Subcutaneous abdominal adipose tissue (tissue), 5 donors: ENCODE results near the gene KRTAP12-4.
"Not testable (repeated sequence)": the region's sequence is repeated elsewhere in the genome, so short reads cannot be mapped to it uniquely, and the experiment has no call there.

Experiments used
- H3K27ac ChIP-seq: one replicate; pipeline ENCODE4 v1.7.0; 2013; ENCODE audit warnings: low read depth, mild to moderate bottlenecking, inconsistent platforms, low read length, moderate library complexity
- H3K27me3 ChIP-seq, 5 donors: one replicate each; pipeline ENCODE4 v1.7.0; 2013; ENCODE audit warnings: low read length in 5 of 5, inconsistent platforms in 1 of 5; ENCODE audit not compliant: control insufficient read depth in 5 of 5, insufficient read depth in 4 of 5
- H3K36me3 ChIP-seq, 5 donors: one replicate each; pipeline ENCODE4 v1.7.0; 2013; ENCODE audit warnings: low read length in 5 of 5; ENCODE audit not compliant: control insufficient read depth in 5 of 5, insufficient read depth in 5 of 5
- H3K4me1 ChIP-seq, 5 donors: one replicate each; pipeline ENCODE4 v1.7.0; 2013; ENCODE audit warnings: low read length in 5 of 5, mild to moderate bottlenecking in 3 of 5, moderate library complexity in 1 of 5; ENCODE audit not compliant: control insufficient read depth in 5 of 5, insufficient read depth in 5 of 5
- H3K4me3 ChIP-seq, 5 donors: one replicate each; pipeline ENCODE4 v1.7.0; 2013; ENCODE audit warnings: low read length in 5 of 5, low read depth in 1 of 5
- H3K9ac ChIP-seq, 5 donors: one replicate each; pipeline ENCODE4 v1.7.0; 2013; ENCODE audit warnings: low read length in 5 of 5, mild to moderate bottlenecking in 4 of 5, moderate library complexity in 3 of 5
- H3K9me3 ChIP-seq, 5 donors: one replicate each; pipeline ENCODE4 v1.7.0; 2013; ENCODE audit warnings: low read length in 5 of 5; ENCODE audit not compliant: control insufficient read depth in 5 of 5
- donor health status: healthy.
- donor health status: healthy.
- donor health status: healthy.
- donor health status: healthy.
- donor health status: healthy.

The KRTAP12-4 gene

DNA sequence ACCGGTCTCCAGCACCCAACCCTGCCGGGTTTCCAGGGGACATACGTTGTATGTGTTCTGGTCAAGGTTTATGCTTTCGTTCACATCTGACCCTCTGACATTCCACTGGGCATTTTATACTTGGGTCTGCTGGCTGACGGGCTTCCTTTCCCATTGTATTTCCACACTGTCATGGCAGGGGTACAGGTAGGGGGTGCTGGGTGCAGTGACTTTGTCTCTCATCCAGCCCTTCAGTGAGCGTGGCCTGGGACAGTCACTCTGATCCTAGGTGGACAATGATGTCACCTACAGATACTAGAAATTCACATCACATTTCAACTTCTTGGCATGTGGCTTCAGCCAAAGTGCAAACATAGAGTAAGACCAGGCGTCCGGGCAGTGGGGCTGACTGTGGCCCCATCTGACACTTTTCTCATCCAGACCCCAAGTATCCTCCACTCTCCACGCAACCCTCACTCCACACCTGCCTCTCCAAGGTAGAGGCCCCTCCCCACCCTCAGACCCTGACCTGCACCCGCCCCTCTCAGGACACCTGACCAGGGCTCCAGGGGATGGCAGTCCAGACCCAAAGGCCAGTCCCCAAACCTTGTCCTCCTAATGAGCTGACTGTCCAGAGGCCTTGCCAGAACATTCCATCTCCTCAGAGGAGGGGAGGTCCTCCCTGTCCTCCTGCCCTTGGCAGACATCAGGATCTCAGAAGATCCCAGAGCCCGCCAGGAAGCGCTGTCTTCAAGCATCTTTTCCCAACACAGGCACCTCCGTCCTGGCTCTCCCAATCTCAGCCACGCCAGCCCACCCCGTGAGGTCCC is 18.0 kb downstream of the KRTAP12-4 start:
- Histone ChIP-seq H3K9me3 (peaks cover 2 to 21% (median 17%) of the 10 kb centered on the region in 5 donors), H3K4me3 (no peak overlapping the region), H3K27me3 (peaks cover 9 to 21% (median 13%) of the 10 kb centered on the region in 5 donors), H3K4me1 (no peaks in the 10 kb centered on the region), H3K9ac (no peak overlapping the region), H3K36me3 (no peaks in the 10 kb centered on the region), H3K27ac (no peak overlapping the region)

DNA sequence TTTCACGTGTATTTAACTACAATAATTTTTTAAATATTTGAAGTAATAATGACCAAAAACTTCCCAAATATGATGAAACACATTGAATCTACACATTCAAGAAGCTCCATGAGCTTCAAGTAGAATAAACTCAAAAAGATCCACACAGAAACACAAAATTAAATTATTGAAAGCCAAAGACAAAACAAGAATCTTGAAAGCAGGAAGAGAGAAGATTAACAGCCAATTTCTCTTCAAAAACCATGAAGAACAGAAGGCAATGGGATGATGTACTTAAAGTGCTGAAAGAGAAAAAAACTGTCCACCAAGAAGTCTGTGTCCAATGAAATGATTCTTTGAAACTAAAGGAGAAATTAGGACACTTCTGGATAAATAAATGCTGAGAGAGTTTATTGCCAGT is 22.4 kb downstream of the KRTAP12-4 start:
- peaks cover 0 to 3% (median 0%) of the 10 kb centered on the region in 5 donors for H3K4me1 ChIP-seq
- peaks cover 4 to 23% (median 17%) of the 10 kb centered on the region in 5 donors for H3K9me3 ChIP-seq
- H3K27ac ChIP-seq, result no peak overlapping the region
- H3K4me3 ChIP-seq, result no peak overlapping the region
- no peaks in the 10 kb centered on the region for H3K36me3 ChIP-seq
- peaks cover 12 to 21% (median 18%) of the 10 kb centered on the region in 5 donors for H3K27me3 ChIP-seq
- no peak overlapping the region for H3K9ac ChIP-seq

DNA sequence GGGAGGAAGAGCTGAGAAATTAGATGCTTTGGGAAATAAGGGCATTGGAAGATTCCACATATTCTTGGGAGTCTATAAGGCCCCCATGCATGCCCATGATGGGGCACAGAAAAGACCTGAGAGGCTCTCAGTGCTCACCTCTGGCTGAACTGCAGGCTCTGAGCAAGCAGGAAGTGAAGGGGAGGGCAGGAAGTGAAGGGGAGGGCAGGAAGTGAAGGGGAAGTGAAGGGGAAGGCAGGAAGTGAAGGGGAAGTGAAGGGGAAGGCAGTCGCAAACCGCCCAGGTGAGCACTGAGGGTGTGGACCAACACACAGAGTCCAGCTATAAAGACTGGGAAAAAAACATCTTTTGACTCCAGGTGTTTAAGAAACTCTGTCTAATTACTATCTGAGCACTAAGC is 24.0 kb downstream of the KRTAP12-4 start:
- H3K27ac ChIP-seq, result no peak overlapping the region
- no peak overlapping the region for H3K9ac ChIP-seq
- no peak overlapping the region for H3K4me3 ChIP-seq
- H3K4me1 ChIP-seq, result peaks cover 0 to 4% (median 0%) of the 10 kb centered on the region in 5 donors
- H3K27me3 ChIP-seq, result peaks cover 12 to 30% (median 19%) of the 10 kb centered on the region in 5 donors
- peaks cover 4 to 23% (median 17%) of the 10 kb centered on the region in 5 donors for H3K9me3 ChIP-seq
- no peaks in the 10 kb centered on the region for H3K36me3 ChIP-seq

GRCh38 chr21:44628707-44629391 is 25.6 kb downstream of the KRTAP12-4 start:
- Histone ChIP-seq H3K36me3 (no peaks in the 10 kb centered on the region), H3K27ac (no peak overlapping the region), H3K27me3 (peaks cover 12 to 29% (median 19%) of the 10 kb centered on the region in 5 donors), H3K9me3 (peaks cover 7 to 32% (median 22%) of the 10 kb centered on the region in 5 donors), H3K9ac (no peak overlapping the region), H3K4me3 (no peak overlapping the region), H3K4me1 (peaks cover 0 to 4% (median 0%) of the 10 kb centered on the region in 5 donors)

DNA sequence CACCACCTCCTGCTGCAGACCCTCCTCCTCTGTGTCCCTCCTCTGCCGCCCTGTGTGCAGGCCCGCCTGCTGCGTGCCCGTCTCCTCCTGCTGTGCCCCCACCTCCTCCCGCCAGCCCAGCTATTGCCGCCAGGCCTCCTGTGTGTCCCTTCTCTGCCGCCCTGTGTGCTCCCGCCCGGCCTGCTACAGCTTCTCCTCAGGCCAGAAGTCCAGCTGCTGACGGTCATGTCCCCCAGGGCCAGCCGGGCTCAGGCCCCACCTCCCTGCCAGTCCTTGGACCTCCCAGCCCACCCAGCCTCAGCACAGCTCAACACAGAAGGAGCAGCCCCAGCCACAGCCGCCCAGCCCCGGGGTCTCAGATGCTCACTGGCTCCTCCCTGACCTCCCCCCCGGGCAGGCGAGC is 26.6 kb downstream of the KRTAP12-4 start:
- H3K4me3 ChIP-seq, H3K36me3 ChIP-seq, H3K4me1 ChIP-seq, H3K27ac ChIP-seq, H3K9ac ChIP-seq: not testable (repeated sequence)
- peaks cover 11 to 41% (median 26%) of the 10 kb centered on the region in 5 donors for H3K9me3 ChIP-seq
- peaks cover 12 to 29% (median 19%) of the 10 kb centered on the region in 5 donors for H3K27me3 ChIP-seq

- H3K9ac ChIP-seq, H3K36me3 ChIP-seq, H3K4me1 ChIP-seq, H3K27ac ChIP-seq, H3K4me3 ChIP-seq: not testable (repeated sequence)
- H3K9me3 ChIP-seq, result peaks cover 11 to 44% (median 29%) of the 10 kb centered on the region in 5 donors
- H3K27me3 ChIP-seq, result peaks cover 12 to 29% (median 19%) of the 10 kb centered on the region in 5 donors
These were observed 27.2 kb downstream of the KRTAP12-4 start for GRCh38 chr21:44627181-44627822.

GRCh38 chr21:44626673-44627143 is 27.8 kb downstream of the KRTAP12-4 start, which contains the start of gene KRTAP10-9:
Gene KRTAP10-9, plus strand, starts transcription at chr21:44627093. Its CDS starts 79 bp downstream, at chr21:44627172.
- H3K27ac ChIP-seq, result no peak within 1 kb of the TSS
- peaks cover 0 to 4% (median 0%) of the 10 kb centered on the region in 5 donors for H3K4me1 ChIP-seq
- H3K36me3 ChIP-seq, result no peaks in the 10 kb centered on the region
- no peak within 1 kb of the TSS for H3K4me3 ChIP-seq
- peaks cover 12 to 29% (median 19%) of the 10 kb centered on the region in 5 donors for H3K27me3 ChIP-seq
- H3K9ac ChIP-seq, result no peak within 1 kb of the TSS
- H3K9me3 ChIP-seq, result peaks cover 11 to 39% (median 24%) of the 10 kb centered on the region in 5 donors

GRCh38 chr21:44626262-44626661 is 28.2 kb downstream of the KRTAP12-4 start:
- H3K4me1 ChIP-seq, result peaks cover 0 to 4% (median 0%) of the 10 kb centered on the region in 5 donors
- no peak overlapping the region for H3K4me3 ChIP-seq
- H3K9ac ChIP-seq, result no peak overlapping the region
- no peaks in the 10 kb centered on the region for H3K36me3 ChIP-seq
- H3K27ac ChIP-seq, result no peak overlapping the region
- peaks cover 11 to 37% (median 21%) of the 10 kb centered on the region in 5 donors for H3K9me3 ChIP-seq
- H3K27me3 ChIP-seq, result peaks cover 12 to 29% (median 19%) of the 10 kb centered on the region in 5 donors

DNA sequence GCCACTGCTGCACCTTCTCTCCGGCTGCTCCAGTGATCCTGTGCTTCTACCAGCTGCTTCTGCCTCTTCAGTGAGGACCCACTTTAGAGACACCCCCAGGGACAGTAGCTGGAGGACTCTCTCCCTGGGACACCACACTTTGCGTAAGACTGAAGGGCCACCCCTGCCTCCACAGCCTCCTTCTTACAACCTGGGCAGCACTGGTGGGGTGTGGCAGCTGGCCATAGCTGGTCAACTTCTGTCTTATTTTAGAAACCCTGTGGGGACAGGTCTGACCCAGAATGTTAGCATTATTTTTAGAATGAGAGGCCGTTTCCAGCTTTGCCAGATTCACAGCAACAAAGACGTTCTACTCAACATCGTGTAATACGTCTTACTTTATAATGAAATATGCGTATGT is 28.7 kb downstream of the KRTAP12-4 start:
- Histone ChIP-seq H3K27me3 (peaks cover 12 to 29% (median 19%) of the 10 kb centered on the region in 5 donors), H3K9ac (no peak overlapping the region), H3K4me3 (no peak overlapping the region), H3K9me3 (peaks cover 7 to 35% (median 20%) of the 10 kb centered on the region in 5 donors), H3K36me3 (no peaks in the 10 kb centered on the region), H3K4me1 (peaks cover 0 to 4% (median 0%) of the 10 kb centered on the region in 5 donors), H3K27ac (no peak overlapping the region)
